GM12865 (cell line): ENCODE measurements around the gene ADK.

Source experiments
- DNase-seq: peaks from one replicate; pipeline ENCODE4 v3.0.0; 2010; ENCODE audit warnings: low read depth
- H3K4me3 ChIP-seq: 2 replicates; pipeline ENCODE4 v1.5.1; 2011; ENCODE audit warnings: mild to moderate bottlenecking, low read depth, low read length, control low read depth
- TF ChIP-seq, protein P1 (sequence below): IDR thresholded peaks from 2 replicates; pipeline ENCODE4 v1.5.1; 2011; ENCODE audit warnings: low read length, control low read depth, low read depth, inconsistent platforms; ENCODE audit not compliant: insufficient read depth; ENCODE audit errors: missing control alignments

The ADK gene

DNA sequence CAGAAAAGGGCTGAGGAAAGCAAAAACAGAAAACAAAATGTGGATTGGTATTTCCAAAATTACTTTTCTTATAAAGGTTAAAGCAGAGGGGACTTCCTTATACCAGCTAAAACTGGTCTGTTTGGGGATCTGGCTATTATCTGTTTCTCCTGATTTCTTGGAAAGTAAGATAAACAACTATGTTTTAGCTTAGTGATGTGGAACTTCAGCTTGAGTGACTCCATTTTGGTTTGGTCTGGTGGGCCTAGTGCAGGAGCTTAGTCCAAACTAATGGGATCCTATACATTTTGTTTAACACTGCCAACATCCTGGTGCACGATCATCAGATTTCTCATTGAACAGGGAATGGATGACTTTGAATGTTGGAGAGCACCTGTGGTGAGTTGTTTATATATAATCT is 283.5 kb downstream of the ADK start:
- no peak overlapping the region for H3K4me3 ChIP-seq
- DNase-seq, result no peak
- TF ChIP-seq, protein P1, sequence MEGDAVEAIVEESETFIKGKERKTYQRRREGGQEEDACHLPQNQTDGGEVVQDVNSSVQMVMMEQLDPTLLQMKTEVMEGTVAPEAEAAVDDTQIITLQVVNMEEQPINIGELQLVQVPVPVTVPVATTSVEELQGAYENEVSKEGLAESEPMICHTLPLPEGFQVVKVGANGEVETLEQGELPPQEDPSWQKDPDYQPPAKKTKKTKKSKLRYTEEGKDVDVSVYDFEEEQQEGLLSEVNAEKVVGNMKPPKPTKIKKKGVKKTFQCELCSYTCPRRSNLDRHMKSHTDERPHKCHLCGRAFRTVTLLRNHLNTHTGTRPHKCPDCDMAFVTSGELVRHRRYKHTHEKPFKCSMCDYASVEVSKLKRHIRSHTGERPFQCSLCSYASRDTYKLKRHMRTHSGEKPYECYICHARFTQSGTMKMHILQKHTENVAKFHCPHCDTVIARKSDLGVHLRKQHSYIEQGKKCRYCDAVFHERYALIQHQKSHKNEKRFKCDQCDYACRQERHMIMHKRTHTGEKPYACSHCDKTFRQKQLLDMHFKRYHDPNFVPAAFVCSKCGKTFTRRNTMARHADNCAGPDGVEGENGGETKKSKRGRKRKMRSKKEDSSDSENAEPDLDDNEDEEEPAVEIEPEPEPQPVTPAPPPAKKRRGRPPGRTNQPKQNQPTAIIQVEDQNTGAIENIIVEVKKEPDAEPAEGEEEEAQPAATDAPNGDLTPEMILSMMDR, result no peak

DNA sequence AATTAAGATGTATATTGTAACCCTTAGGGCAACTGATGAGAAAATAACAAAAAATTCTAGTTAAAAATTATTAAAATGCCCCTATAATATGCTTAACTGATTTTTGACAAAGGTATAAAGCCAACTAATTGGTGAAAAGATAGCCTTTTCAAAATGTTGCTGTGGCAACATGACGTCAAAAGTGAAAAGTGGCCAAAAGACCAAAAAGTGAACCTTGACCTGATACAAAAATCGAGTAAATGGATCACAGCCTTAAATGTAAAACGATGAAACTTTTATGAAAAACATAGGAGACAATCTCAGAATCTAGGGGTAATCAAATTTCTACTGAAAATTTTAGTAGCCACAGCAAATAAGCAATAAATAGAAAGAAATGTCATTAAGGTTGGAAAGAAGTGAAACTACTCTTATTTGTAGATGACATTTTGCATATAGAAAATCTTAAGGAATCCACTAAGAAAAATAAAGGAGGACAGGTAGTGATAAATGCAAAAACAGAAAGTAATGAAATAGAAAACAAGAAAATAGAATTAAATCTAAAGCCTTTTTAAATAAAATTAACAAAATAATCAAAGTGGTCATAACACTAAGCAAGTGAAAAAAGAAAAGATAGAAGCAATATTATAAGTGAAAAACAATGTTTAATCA is 285.6 kb downstream of the ADK start:
- TF ChIP-seq, protein P1, result no peak
- no peak for DNase-seq
- H3K4me3 ChIP-seq, result no peak overlapping the region

DNA sequence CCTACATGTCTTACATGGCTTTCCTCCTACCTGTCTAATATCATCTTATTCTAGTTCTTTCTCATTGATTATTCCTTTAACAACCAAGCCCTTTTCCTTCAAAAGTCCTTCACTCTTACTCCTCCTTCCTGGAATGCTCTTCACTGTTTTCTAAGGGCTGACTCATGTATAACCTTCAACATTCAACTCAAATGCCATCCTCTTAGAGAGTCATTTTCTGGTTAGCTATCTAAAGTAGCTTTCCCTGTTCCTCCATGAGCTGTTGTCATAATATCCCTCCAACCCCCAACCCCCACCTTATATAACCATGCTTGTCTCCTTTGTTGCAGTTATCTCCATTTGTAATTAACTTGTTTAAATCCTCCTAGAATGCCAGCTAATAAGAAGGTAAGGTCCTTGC is 286.8 kb downstream of the ADK start:
- DNase-seq, result no peak
- H3K4me3 ChIP-seq, result no peak overlapping the region
- TF ChIP-seq, protein P1, result no peak

- no peak for DNase-seq
- H3K4me3 ChIP-seq, result no peak overlapping the region
- TF ChIP-seq, protein P1, result no peak
These were observed 288.2 kb downstream of the ADK start for GRCh38 chr10:74439213-74439612.

- DNase-seq, result no peak
- no peak overlapping the region for H3K4me3 ChIP-seq
- TF ChIP-seq, protein P1, result no peak
These were observed 294.5 kb downstream of the ADK start for GRCh38 chr10:74445493-74445892.

- no peak overlapping the region for H3K4me3 ChIP-seq
- TF ChIP-seq, protein P1, result no peak
- no peak for DNase-seq
These were observed 299.6 kb downstream of the ADK start for GRCh38 chr10:74450602-74451001.

- no peak overlapping the region for H3K4me3 ChIP-seq
- DNase-seq, result no peak
- TF ChIP-seq, protein P1, result no peak
These were observed 300.3 kb downstream of the ADK start for GRCh38 chr10:74451127-74451829.
